Upper lobe of left lung (tissue), 6 donors: ENCODE data around the gene SDF2L1. TPM values are rescaled to one million over a fixed set of nuclear protein-coding genes. Genes with fewer than 3 reads are reported as not detected.
A peak's percentile ranks its signal among the peaks of the same experiment; 100 is the strongest.

Experiments
- ATAC-seq, 2 donors: fragments of 200-7000 bp; cut with Tn5 transposase; one replicate each; pipeline ENCODE4 v1.9.1; 2022; ENCODE audit warnings: mild to moderate bottlenecking in 2 of 2, moderate library complexity in 2 of 2; ENCODE audit not compliant: low FRiP score in 2 of 2
- DNase-seq, 2 donors: peaks; one replicate each; pipeline ENCODE4 v3.0.0-alpha.2; 2019 to 2020
- H3K27ac ChIP-seq, 4 donors: fragments of 200-600 bp; sonication (generic); one replicate each; pipeline ENCODE4 v1.5.1; 2016 to 2019
- H3K27me3 ChIP-seq, 4 donors: fragments of 200-600 bp; sonication (generic); one replicate each; pipeline ENCODE4 v1.5.1; 2017 to 2019
- H3K36me3 ChIP-seq, 4 donors: fragments of 200-600 bp; sonication (generic); one replicate each; pipeline ENCODE4 v1.5.1; 2016 to 2019
- H3K4me1 ChIP-seq, 4 donors: fragments of 200-600 bp; sonication (generic); one replicate each; pipeline ENCODE4 v1.5.1; 2018 to 2019
- H3K4me3 ChIP-seq, 4 donors: fragments of 200-600 bp; sonication (generic); one replicate each; pipeline ENCODE4 v1.5.1; 2017 to 2019; ENCODE audit warnings: mild to moderate bottlenecking in 2 of 4, moderate library complexity in 1 of 4
- H3K9me3 ChIP-seq, 4 donors: fragments of 200-600 bp; sonication (generic); one replicate each; pipeline ENCODE4 v1.5.1; 2018 to 2019
- CTCF ChIP-seq, 6 experiments: fragments of 450-650 bp in 4 of 6; fragments of 200-600 bp in 2 of 6; sonication (generic) in 2 of 6; IDR thresholded peaks; one replicate each; pipeline ENCODE4 v1.5.1; 2016 to 2019; ENCODE audit warnings: antibody characterized with exemption in 6 of 6
- EP300 ChIP-seq, 4 donors: sonication (generic); formaldehyde crosslinking; IDR thresholded peaks; one replicate each; pipeline ENCODE4 v1.5.1; 2017; ENCODE audit warnings: antibody characterized with exemption in 4 of 4, control low read depth in 2 of 4
- POLR2A ChIP-seq, 4 donors: fragments of 450-650 bp; IDR thresholded peaks; one replicate each; pipeline ENCODE4 v1.5.1; 2016 to 2017; ENCODE audit warnings: antibody characterized with exemption in 4 of 4, mild to moderate bottlenecking in 2 of 4
- POLR2AphosphoS5 ChIP-seq, 2 donors: sonication (generic); formaldehyde crosslinking; IDR thresholded peaks; one replicate each; pipeline ENCODE4 v1.5.1; 2017; ENCODE audit warnings: antibody characterized with exemption in 2 of 2
- WGBS, 2 donors: methylation state at CpG; one replicate each; pipeline ENCODE4 v1.1.5; 2017 to 2018; 5-methylcytosine and 5-hydroxymethylcytosine counted together
- total RNA-seq, 6 donors: library from RNA; depleted of rRNA in 4 of 6; stranded (reverse); fragments of >200 nt in 4 of 6; gene quantifications; one replicate each; pipeline versions ENCODE4 v1.1.0 to v1.2.1, GENCODE V29; 2016 to 2021
- donor health status: DM: no; HTN: no; CAD: no; lungs with moderate emphysema.
- donor health status: DM: no; HTN: yes; CAD: no; lungs with severe emphysema.

SDF2L1 gene
- total RNA-seq, 6 donors from 2014 or later, result 3.1 to 73.1 (median 38.9) TPM

- H3K27ac ChIP-seq, result peak overlapping the region; percentile 90 to 96 (median 95)
- H3K4me1 ChIP-seq, result peaks cover 10 to 22% (median 12%) of the 10 kb centered on the region in 4 donors
- H3K36me3 ChIP-seq, result peaks cover 0 to 11% (median 0%) of the 10 kb centered on the region in 4 donors
- 75 to 81% methylated on average over 26 of the region's 26 CpGs for WGBS, 2 donors
- TF ChIP-seq EP300 (IDR thresholded peaks at IDR 0.05) (no peak), POLR2AphosphoS5 (IDR thresholded peaks at IDR 0.05) (no peak), POLR2A (IDR thresholded peaks at IDR 0.05) (no peak), CTCF (IDR thresholded peaks at IDR 0.05) (no peak)
- no peaks in the 10 kb centered on the region for H3K9me3 ChIP-seq
- DNase-seq (no peak), ATAC-seq (no peak)
- H3K4me3 ChIP-seq, result peak overlapping the region; percentile 62 to 91 (median 68)
- no peaks in the 10 kb centered on the region for H3K27me3 ChIP-seq
Measured at GRCh38 chr22:21665047-21665851, 23.1 kb downstream of the SDF2L1 start.

- Histone ChIP-seq H3K9me3 (no peaks in the 10 kb centered on the region), H3K4me3 (peak overlapping the region; percentile 62 to 91 (median 68)), H3K27me3 (no peaks in the 10 kb centered on the region), H3K36me3 (peaks cover 7 to 26% (median 13%) of the 10 kb centered on the region in 4 donors), H3K4me1 (peaks cover 10 to 22% (median 12%) of the 10 kb centered on the region in 4 donors), H3K27ac (peak overlapping the region; percentile 90 to 96 (median 95))
- WGBS, 2 donors, result 36 to 53% methylated on average over 16 of the region's 16 CpGs
- ATAC-seq, result no peak
- DNase-seq, result no peak
- TF ChIP-seq EP300 (IDR thresholded peaks at IDR 0.05), result no peak
- TF ChIP-seq POLR2A (IDR thresholded peaks at IDR 0.05), result no peak
- no peak for TF ChIP-seq POLR2AphosphoS5 (IDR thresholded peaks at IDR 0.05)
- TF ChIP-seq CTCF (IDR thresholded peaks at IDR 0.05), result no peak
Measured at GRCh38 chr22:21666786-21667185, 24.7 kb downstream of the SDF2L1 start.

- H3K36me3 ChIP-seq, result peaks cover 7 to 49% (median 35%) of the 10 kb centered on the region in 4 donors
- H3K27me3 ChIP-seq, result no peaks in the 10 kb centered on the region
- TF ChIP-seq POLR2A (IDR thresholded peaks at IDR 0.05) (no peak), EP300 (IDR thresholded peaks at IDR 0.05) (no peak), POLR2AphosphoS5 (IDR thresholded peaks at IDR 0.05) (no peak), CTCF (IDR thresholded peaks at IDR 0.05) (no peak)
- H3K9me3 ChIP-seq, result no peaks in the 10 kb centered on the region
- H3K4me1 ChIP-seq, result peaks cover 10 to 22% (median 12%) of the 10 kb centered on the region in 4 donors
- no peak overlapping the region for H3K27ac ChIP-seq
- H3K4me3 ChIP-seq, result no peak overlapping the region
- ATAC-seq (no peak), DNase-seq (no peak)
- 76 to 78% methylated on average over 9 of the region's 9 CpGs for WGBS, 2 donors
Measured at GRCh38 chr22:21669026-21669425, 26.9 kb downstream of the SDF2L1 start.

GRCh38 chr22:21672107-21672629 is 30.1 kb downstream of the SDF2L1 start:
- Histone ChIP-seq H3K36me3 (peaks cover 12 to 74% (median 55%) of the 10 kb centered on the region in 4 donors), H3K4me1 (peaks cover 2 to 8% (median 3%) of the 10 kb centered on the region in 4 donors), H3K9me3 (no peaks in the 10 kb centered on the region), H3K4me3 (no peak overlapping the region), H3K27ac (no peak overlapping the region), H3K27me3 (no peaks in the 10 kb centered on the region)
- 69 to 80% methylated on average over 6 of the region's 6 CpGs for WGBS, 2 donors
- DNase-seq (no peak), ATAC-seq (no peak)
- TF ChIP-seq CTCF (IDR thresholded peaks at IDR 0.05) (no peak), POLR2A (IDR thresholded peaks at IDR 0.05) (no peak), POLR2AphosphoS5 (IDR thresholded peaks at IDR 0.05) (no peak)
